HL-60 (cell line): ENCODE data around the gene ZC3H12D.

ENCODE experiments used
- CTCF ChIP-seq: IDR thresholded peaks from one replicate; pipeline ENCODE4 v1.5.1; 2011; ENCODE audit warnings: low read length, control low read depth, inconsistent platforms; ENCODE audit not compliant: insufficient read depth
- GABPA ChIP-seq: IDR thresholded peaks from 2 replicates; pipeline ENCODE4 v1.6.1; 2012; ENCODE audit warnings: low read depth
- POLR2AphosphoS5 ChIP-seq: IDR thresholded peaks from 2 replicates; pipeline ENCODE4 v1.6.1; 2012; ENCODE audit warnings: low read depth
- REST ChIP-seq: IDR thresholded peaks from 2 replicates; pipeline ENCODE4 v1.6.1; 2012; ENCODE audit warnings: low read depth; ENCODE audit not compliant: insufficient replicate concordance

- TF ChIP-seq CTCF (no peak), REST (no peak), GABPA (no peak), POLR2AphosphoS5 (no peak)
These were observed 5.2 kb upstream of the ZC3H12D start for GRCh38 chr6:149489967-149490366.
